IMR-90 (cell line): ENCODE measurements around the gene QRFP. TPM values are rescaled to one million over a fixed set of nuclear protein-coding genes. Genes with fewer than 3 reads are reported as not detected.
A peak's percentile ranks its signal among the peaks of the same experiment; 100 is the strongest.

Experiments used
- ATAC-seq: fragments of 200-7000 bp; cut with Tn5 transposase; 2 replicates; pipeline ENCODE4 v1.9.1; 2020; ENCODE audit warnings: low read depth, mild to moderate bottlenecking, moderate library complexity
- BruUV-seq: library from RNA; stranded (reverse); fragments of 400-500 nt; replicated peaks from 2 replicates; lab custom pipeline; 2021; lab: Mats Ljungman, UMichigan
- CTCF ChIA-PET: fragments of 300-600 bp; formaldehyde crosslinking; extraction: SDS; loops from one replicate; lab custom pipeline; 2021; ENCODE audit warnings: antibody characterized with exemption; lab: Yijun Ruan, JAX
- POLR2A ChIA-PET: fragments of 300-600 bp; sonication (Branson Sonifier 250); formaldehyde crosslinking; loops from one replicate; lab custom pipeline; 2022; ENCODE audit warnings: antibody characterized with exemption; ENCODE audit not compliant: unreplicated experiment; lab: Charles Lee
- DNase-seq: peaks from one replicate; pipeline ENCODE4 v3.0.0; 2013
- H2AFZ ChIP-seq: replicated peaks from 2 replicates; pipeline ENCODE3; 2013; ENCODE audit warnings: low read length, mild to moderate bottlenecking; ENCODE audit not compliant: poor library complexity
- H2AK5ac ChIP-seq: 2 replicates; pipeline ENCODE4 v1.6.1; 2013; ENCODE audit warnings: low read depth, low read length, inconsistent platforms
- H2AK9ac ChIP-seq: replicated peaks from 2 replicates; pipeline ENCODE3; 2013; ENCODE audit warnings: mild to moderate bottlenecking, low read depth, low read length, moderate library complexity; ENCODE audit not compliant: poor library complexity
- H2BK120ac ChIP-seq: 2 replicates; pipeline ENCODE4 v1.6.1; 2013; ENCODE audit warnings: low read depth, low read length, inconsistent platforms
- H2BK15ac ChIP-seq: 3 replicates; pipeline ENCODE4 v1.6.1; 2013; ENCODE audit warnings: low read depth, low read length, inconsistent platforms
- H2BK20ac ChIP-seq: 2 replicates; pipeline ENCODE4 v1.6.1; 2013; ENCODE audit warnings: low read depth, mild to moderate bottlenecking, inconsistent platforms, low read length, moderate library complexity
- H2BK5ac ChIP-seq: 2 replicates; pipeline ENCODE4 v1.6.1; 2013; ENCODE audit warnings: mild to moderate bottlenecking, low read depth, low read length, inconsistent platforms; ENCODE audit not compliant: poor library complexity, severe bottlenecking
- H3K14ac ChIP-seq: replicated peaks from 2 replicates; pipeline ENCODE4 v1.6.1; 2013; ENCODE audit warnings: low read depth, low read length, inconsistent platforms
- H3K18ac ChIP-seq: 2 replicates; pipeline ENCODE4 v1.6.1; 2013; ENCODE audit warnings: low read depth, low read length, control low read depth
- H3K23ac ChIP-seq: 2 replicates; pipeline ENCODE4 v1.6.1; 2013; ENCODE audit warnings: low read depth, low read length, inconsistent platforms
- H3K27ac ChIP-seq: 2 replicates; pipeline ENCODE4 v1.5.1; 2013; ENCODE audit warnings: mild to moderate bottlenecking, control low read depth, low read length; ENCODE audit not compliant: insufficient read depth
- H3K27me3 ChIP-seq: 2 replicates; pipeline ENCODE4 v1.6.1; 2013; ENCODE audit warnings: low read length; ENCODE audit not compliant: control insufficient read depth, insufficient read depth
- H3K36me3 ChIP-seq: 2 replicates; pipeline ENCODE4 v1.6.1; 2013; ENCODE audit warnings: low read length, mixed read lengths; ENCODE audit not compliant: control insufficient read depth, insufficient read depth
- H3K4ac ChIP-seq: 2 replicates; pipeline ENCODE4 v1.6.1; 2013; ENCODE audit warnings: low read depth, low read length, inconsistent platforms
- H3K4me1 ChIP-seq: 2 replicates; pipeline ENCODE4 v1.6.1; 2013; ENCODE audit warnings: low read length, mixed read lengths; ENCODE audit not compliant: control insufficient read depth, insufficient read depth
- H3K4me2 ChIP-seq: 2 replicates; pipeline ENCODE4 v1.6.1; 2013; ENCODE audit warnings: low read depth, mild to moderate bottlenecking, control low read depth, low read length, moderate library complexity
- H3K4me3 ChIP-seq: 2 replicates; pipeline ENCODE4 v1.5.1; 2013; ENCODE audit warnings: low read depth, mild to moderate bottlenecking, control low read depth, low read length, moderate library complexity; ENCODE audit not compliant: insufficient read depth
- H3K56ac ChIP-seq: 2 replicates; pipeline ENCODE4 v1.6.1; 2013; ENCODE audit warnings: low read length, inconsistent platforms; ENCODE audit not compliant: insufficient read depth; ENCODE audit errors: extremely low read depth
- H3K79me1 ChIP-seq, 2 experiments: 2 replicates each; pipeline ENCODE4 v1.6.1; 2013; ENCODE audit warnings: low read length in 2 of 2, inconsistent platforms in 1 of 2, low read depth in 1 of 2
- H3K9ac ChIP-seq: 2 replicates; pipeline ENCODE4 v1.6.1; 2013; ENCODE audit warnings: low read depth, low read length, control low read depth
- H3K9me1 ChIP-seq: 2 replicates; pipeline ENCODE4 v1.6.1; 2013; ENCODE audit warnings: low read length, inconsistent platforms; ENCODE audit not compliant: insufficient read depth
- H3K9me3 ChIP-seq: 2 replicates; pipeline ENCODE4 v1.6.1; 2013; ENCODE audit warnings: low read length; ENCODE audit not compliant: control insufficient read depth, insufficient read depth
- H4K20me1 ChIP-seq: 2 replicates; pipeline ENCODE4 v1.6.1; 2013; ENCODE audit warnings: low read length, inconsistent platforms; ENCODE audit not compliant: insufficient read depth
- H4K5ac ChIP-seq: 2 replicates; pipeline ENCODE4 v1.6.1; 2013; ENCODE audit warnings: mild to moderate bottlenecking, low read depth, low read length, control low read depth
- H4K8ac ChIP-seq, 2 experiments: 2 replicates each; pipeline ENCODE4 v1.6.1; 2013; ENCODE audit warnings: low read depth in 2 of 2, low read length in 2 of 2, control low read depth in 1 of 2, inconsistent platforms in 1 of 2
- H4K91ac ChIP-seq: 2 replicates; pipeline ENCODE4 v1.6.1; 2013; ENCODE audit warnings: low read depth, low read length, inconsistent platforms; ENCODE audit not compliant: insufficient read depth
- CEBPB ChIP-seq: IDR thresholded peaks from 2 replicates; pipeline ENCODE4 v1.6.1; 2012; ENCODE audit warnings: low read depth, low read length, improper control_type of control experiment
- CHD1 ChIP-seq: IDR thresholded peaks from 2 replicates; pipeline ENCODE4 v1.6.1; 2012; ENCODE audit warnings: low read depth, low read length, improper control_type of control experiment
- FOS ChIP-seq: fragments of 150-350 bp; IDR thresholded peaks from 2 replicates; pipeline ENCODE4 v1.6.1; 2016; ENCODE audit warnings: low read depth, low read length
- MAFK ChIP-seq: IDR thresholded peaks from 2 replicates; pipeline ENCODE4 v1.6.1; 2012; ENCODE audit warnings: low read depth, low read length, improper control_type of control experiment
- MAZ ChIP-seq: IDR thresholded peaks from 2 replicates; pipeline ENCODE4 v1.6.1; 2012; ENCODE audit warnings: low read depth, mild to moderate bottlenecking, low read length, improper control_type of control experiment, moderate library complexity, borderline replicate concordance
- RAD21 ChIP-seq: IDR thresholded peaks from 2 replicates; pipeline ENCODE4 v1.6.1; 2012; ENCODE audit warnings: low read length, improper control_type of control experiment
- RCOR1 ChIP-seq: IDR thresholded peaks from 2 replicates; pipeline ENCODE4 v1.6.1; 2012; ENCODE audit warnings: mild to moderate bottlenecking, low read length, improper control_type of control experiment; ENCODE audit not compliant: insufficient replicate concordance
- WGBS, 2 experiments: methylation state at CpG; one replicate each; pipeline versions ENCODE4 v1.1.5 to v1.1.7; 2013; ENCODE audit warnings: missing lambda C conversion rate in 2 of 2; ENCODE audit not compliant: insufficient read length in 1 of 2; ENCODE audit errors: extremely low coverage in 2 of 2; 5-methylcytosine and 5-hydroxymethylcytosine counted together
- dilution Hi-C: fragments of 300-500 bp; cut with HindIII; formaldehyde crosslinking; loops from one replicate; pipeline ENCODE4 v1.14.3; 2018; ENCODE audit warnings: low sequenced_read_pairs; ENCODE audit not compliant: unreplicated experiment
- in situ Hi-C: fragments of 300-500 bp; cut with MboI; formaldehyde crosslinking; loops from 3 replicates; pipeline ENCODE4 v1.14.3; 2019; ENCODE audit warnings: low sequenced_read_pairs, inconsistent platforms, mixed read lengths
- intact Hi-C: fragments of 100-400 bp; cut with micrococcal nuclease; formaldehyde crosslinking; loops from 2 replicates; pipeline ENCODE4 v1.10.0; 2022
- polyA plus RNA-seq, 3 experiments: library from polyadenylated mRNA; depleted of rRNA; stranded (reverse); fragments of >200 nt; gene quantifications; 2 replicates each; pipeline ENCODE4 v1.2.3, GENCODE V29; 2012; ENCODE audit warnings: low replicate concordance in 1 of 3
- total RNA-seq: library from RNA; depleted of rRNA; stranded (reverse); fragments of >200 nt; gene quantifications from 2 replicates; pipeline ENCODE4 v1.2.3, GENCODE V29; 2012
- TF ChIP-seq, protein P1 (sequence below): fragments of 150-350 bp; IDR thresholded peaks from 2 replicates; pipeline ENCODE4 v1.6.1; 2017; ENCODE audit warnings: mild to moderate bottlenecking, antibody characterized with exemption, low read length, low read depth
- TF ChIP-seq, protein P2 (sequence below): fragments of 150-350 bp; IDR thresholded peaks from 2 replicates; pipeline ENCODE4 v1.6.1; 2016; ENCODE audit warnings: low read depth, mild to moderate bottlenecking, low read length, moderate library complexity, borderline replicate concordance
- TF ChIP-seq, protein P3 (sequence below): conservative IDR thresholded peaks from 2 replicates; pipeline ENCODE4 v1.5.1; 2012; ENCODE audit warnings: mild to moderate bottlenecking, low read depth, low read length, improper control_type of control experiment

QRFP gene
- total and polyA plus RNA-seq, 2 of the 4 experiments (the other 2 are of a cell fraction) = not detected

DNA sequence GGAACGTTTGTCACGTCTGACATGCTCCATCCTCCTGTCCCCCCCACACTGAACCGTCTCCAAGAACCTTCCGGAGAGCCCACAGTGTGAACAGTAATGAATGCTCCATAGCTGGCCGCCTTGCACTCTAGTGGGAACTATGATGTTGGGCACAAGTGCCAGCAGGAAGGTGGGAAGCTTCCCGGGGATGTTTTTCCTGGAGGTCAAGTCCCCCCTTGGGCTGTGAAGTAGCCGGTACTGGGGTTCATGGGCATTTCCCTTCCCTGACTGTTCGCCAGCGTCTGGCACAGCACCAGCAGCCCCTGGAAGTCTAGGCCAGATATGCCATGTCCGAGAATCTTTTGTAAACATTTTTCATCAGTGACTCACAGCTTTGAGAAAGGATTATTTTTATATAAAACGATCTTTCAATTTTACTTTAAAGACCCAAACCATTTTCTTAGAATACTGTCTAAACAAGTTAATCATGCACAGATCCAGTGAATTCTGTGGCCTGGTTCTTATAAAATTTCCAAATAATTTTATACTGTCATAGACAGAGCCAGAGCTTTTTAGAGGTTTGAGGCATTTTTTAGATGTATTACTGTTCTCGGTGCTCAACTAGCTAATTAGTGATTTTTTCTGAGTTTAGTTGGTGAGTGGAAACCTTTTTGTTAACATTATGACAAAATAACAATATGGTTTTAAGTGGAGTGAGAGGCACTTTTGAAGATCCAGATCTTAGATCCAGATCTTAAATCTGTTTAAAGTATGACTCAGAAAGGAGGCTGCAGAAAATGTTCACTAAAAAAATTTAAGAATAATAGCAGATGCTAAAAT is 49.9 kb downstream of the QRFP start:
- POLR2A ChIA-PET = interaction anchor here (0.5 kb wide), 1 partner anchor 10 kb away, joined by 4 read pairs; no protein-coding TSS in a partner anchor
- H2BK20ac ChIP-seq = peak overlapping the region; percentile 87
- H2AK9ac ChIP-seq = peak overlapping the region; percentile 67
- H3K4me1 ChIP-seq = peaks cover 29% of the 10 kb centered on the region
- no peaks in the 10 kb centered on the region for H3K27me3 ChIP-seq
- peak overlapping the region; percentile 92 for H3K4ac ChIP-seq
- peak overlapping the region; percentile 88 for H2BK120ac ChIP-seq
- DNase-seq = peak; percentile 80
- H3K56ac ChIP-seq = peak overlapping the region; percentile 75
- in situ Hi-C loops (no loop called here), dilution Hi-C loops (no loop called here), intact Hi-C loops (loop anchor here (1.0 to 2.0 kb wide), 2 partner anchors 14 to 66 kb away; no protein-coding TSS in a partner anchor)
- 0% methylated on average over 3 of the region's 12 CpGs; no CpG with 5 or more reads in 1 of the 2 experiments for WGBS, 2 experiments
- H3K9me3 ChIP-seq = no peaks in the 10 kb centered on the region
- peaks cover 75% of the 10 kb centered on the region for H4K20me1 ChIP-seq
- peaks cover 21% of the 10 kb centered on the region for H3K9me1 ChIP-seq
- H2BK5ac ChIP-seq = peak overlapping the region; percentile 94
- peak; percentile 30 for ATAC-seq
- peak overlapping the region; percentile 43 for H3K9ac ChIP-seq
- CTCF ChIA-PET = interaction anchor here (0.6 to 1.1 kb wide), 3 partner anchors 81 to 146 kb away, joined by 3 to 4 read pairs (median 3); no protein-coding TSS in a partner anchor
- BruUV-seq = no TSS peak
- H3K4me3 ChIP-seq = peak overlapping the region; percentile 16
- peaks cover 4 to 60% of the 10 kb centered on the region in 2 experiments; a peak in 2 of 4 replicates for H3K79me1 ChIP-seq
- TF ChIP-seq, protein P1, sequence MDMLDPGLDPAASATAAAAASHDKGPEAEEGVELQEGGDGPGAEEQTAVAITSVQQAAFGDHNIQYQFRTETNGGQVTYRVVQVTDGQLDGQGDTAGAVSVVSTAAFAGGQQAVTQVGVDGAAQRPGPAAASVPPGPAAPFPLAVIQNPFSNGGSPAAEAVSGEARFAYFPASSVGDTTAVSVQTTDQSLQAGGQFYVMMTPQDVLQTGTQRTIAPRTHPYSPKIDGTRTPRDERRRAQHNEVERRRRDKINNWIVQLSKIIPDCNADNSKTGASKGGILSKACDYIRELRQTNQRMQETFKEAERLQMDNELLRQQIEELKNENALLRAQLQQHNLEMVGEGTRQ = no peak
- TF ChIP-seq MAFK = no peak
- TF ChIP-seq, protein P2, sequence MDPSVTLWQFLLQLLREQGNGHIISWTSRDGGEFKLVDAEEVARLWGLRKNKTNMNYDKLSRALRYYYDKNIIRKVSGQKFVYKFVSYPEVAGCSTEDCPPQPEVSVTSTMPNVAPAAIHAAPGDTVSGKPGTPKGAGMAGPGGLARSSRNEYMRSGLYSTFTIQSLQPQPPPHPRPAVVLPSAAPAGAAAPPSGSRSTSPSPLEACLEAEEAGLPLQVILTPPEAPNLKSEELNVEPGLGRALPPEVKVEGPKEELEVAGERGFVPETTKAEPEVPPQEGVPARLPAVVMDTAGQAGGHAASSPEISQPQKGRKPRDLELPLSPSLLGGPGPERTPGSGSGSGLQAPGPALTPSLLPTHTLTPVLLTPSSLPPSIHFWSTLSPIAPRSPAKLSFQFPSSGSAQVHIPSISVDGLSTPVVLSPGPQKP = no peak
- TF ChIP-seq RAD21 = no peak
- TF ChIP-seq MAZ = 0 out of 2 replicates have a peak, but pooled peaks have one; percentile 48
- peak; percentile 53; the same call in 1 of the 2 replicates for TF ChIP-seq FOS
- no peak for TF ChIP-seq RCOR1
- TF ChIP-seq CEBPB = no peak
- TF ChIP-seq, protein P3, sequence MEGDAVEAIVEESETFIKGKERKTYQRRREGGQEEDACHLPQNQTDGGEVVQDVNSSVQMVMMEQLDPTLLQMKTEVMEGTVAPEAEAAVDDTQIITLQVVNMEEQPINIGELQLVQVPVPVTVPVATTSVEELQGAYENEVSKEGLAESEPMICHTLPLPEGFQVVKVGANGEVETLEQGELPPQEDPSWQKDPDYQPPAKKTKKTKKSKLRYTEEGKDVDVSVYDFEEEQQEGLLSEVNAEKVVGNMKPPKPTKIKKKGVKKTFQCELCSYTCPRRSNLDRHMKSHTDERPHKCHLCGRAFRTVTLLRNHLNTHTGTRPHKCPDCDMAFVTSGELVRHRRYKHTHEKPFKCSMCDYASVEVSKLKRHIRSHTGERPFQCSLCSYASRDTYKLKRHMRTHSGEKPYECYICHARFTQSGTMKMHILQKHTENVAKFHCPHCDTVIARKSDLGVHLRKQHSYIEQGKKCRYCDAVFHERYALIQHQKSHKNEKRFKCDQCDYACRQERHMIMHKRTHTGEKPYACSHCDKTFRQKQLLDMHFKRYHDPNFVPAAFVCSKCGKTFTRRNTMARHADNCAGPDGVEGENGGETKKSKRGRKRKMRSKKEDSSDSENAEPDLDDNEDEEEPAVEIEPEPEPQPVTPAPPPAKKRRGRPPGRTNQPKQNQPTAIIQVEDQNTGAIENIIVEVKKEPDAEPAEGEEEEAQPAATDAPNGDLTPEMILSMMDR = no peak
- TF ChIP-seq CHD1 = 0 out of 2 replicates have a peak, but pooled peaks have one; percentile 59
- peak overlapping the region; percentile 93 for H4K91ac ChIP-seq
- peak overlapping the region; percentile 91 for H3K23ac ChIP-seq
- peak overlapping the region; percentile 85 for H3K27ac ChIP-seq
- H2AFZ ChIP-seq = peak overlapping the region; percentile 47
- peak overlapping the region; percentile 96 for H4K5ac ChIP-seq
- H3K4me2 ChIP-seq = peak overlapping the region; percentile 81
- peak overlapping the region; percentile 91 for H2AK5ac ChIP-seq
- H3K18ac ChIP-seq = peak overlapping the region; percentile 91
- H2BK15ac ChIP-seq = peak overlapping the region; percentile 73; the same call in 2 of the 3 replicates
- peak overlapping the region; percentile 74 to 85 for H4K8ac ChIP-seq
- peak overlapping the region; percentile 50 for H3K14ac ChIP-seq
- H3K36me3 ChIP-seq = peaks cover 10% of the 10 kb centered on the region
